ENCODE measurements around the gene OR2B2. TPM values are rescaled to one million over a fixed set of nuclear protein-coding genes. Genes with fewer than 3 reads are reported as not detected.
"Not testable (repeated sequence)": the region's sequence is repeated elsewhere in the genome, so short reads cannot be mapped to it uniquely, and the experiment has no call there.

Gene OR2B2
- not detected for total RNA-seq

DNA sequence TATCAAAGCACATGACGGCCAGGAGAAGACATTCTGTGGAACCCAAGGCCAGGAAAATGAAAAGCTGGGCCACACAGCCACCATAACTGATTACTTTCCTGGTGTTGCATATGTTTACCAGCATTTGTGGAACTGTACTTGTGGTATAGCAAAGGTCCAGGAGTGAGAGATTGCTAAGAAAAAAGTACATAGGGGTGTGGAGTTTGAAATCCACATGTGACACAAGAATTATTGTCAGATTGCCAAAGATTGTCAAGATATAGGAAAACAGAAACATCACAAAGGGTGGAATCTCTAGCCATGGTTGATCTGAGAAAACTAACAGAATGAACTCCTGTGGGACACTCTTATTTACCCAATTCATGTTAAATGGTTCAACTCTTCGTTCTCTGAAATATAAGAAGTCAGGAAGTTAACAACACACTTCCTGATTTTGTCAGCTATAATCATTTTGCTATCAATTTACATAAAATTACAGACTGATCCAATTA lies at the start of gene OR2B2:
OR2B2 (minus strand) TSS at position 441 of the 491 bp plus-strand sequence; CDS start at position 364, 77 bp downstream.
- no peak for DNase-seq

DNA sequence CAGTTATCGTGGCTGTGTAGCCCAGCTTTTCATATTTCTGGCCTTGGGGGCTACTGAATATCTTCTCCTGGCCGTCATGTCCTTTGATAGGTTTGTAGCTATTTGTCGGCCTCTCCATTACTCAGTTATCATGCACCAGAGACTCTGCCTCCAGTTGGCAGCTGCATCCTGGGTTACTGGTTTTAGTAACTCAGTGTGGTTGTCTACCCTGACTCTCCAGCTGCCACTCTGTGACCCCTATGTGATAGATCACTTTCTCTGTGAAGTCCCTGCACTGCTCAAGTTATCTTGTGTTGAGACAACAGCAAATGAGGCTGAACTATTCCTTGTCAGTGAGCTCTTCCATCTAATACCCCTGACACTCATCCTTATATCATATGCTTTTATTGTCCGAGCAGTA lies 45.3 kb upstream of the OR2B2 start:
- DNase-seq: no peak

DNA sequence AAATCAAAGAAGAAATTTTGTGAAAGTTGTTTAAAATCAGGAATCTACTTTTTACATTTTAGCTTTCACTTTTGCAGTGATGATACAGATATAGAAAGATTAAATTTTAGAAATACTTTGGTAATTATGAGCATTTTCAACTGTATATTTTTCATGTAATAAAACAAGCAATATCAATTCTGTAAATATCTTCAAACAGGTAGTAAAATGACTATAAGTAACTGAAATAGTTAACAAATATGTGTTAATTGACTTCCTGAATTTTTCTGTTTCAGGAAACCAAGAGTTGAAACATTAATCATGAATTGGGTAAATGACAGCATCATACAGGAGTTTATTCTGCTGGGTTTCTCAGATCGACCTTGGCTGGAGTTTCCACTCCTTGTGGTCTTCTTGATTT lies 44.7 kb upstream of the OR2B2 start, which contains the start of gene OR2B6:
OR2B6 (plus strand) TSS at position 301 of the 400 bp plus-strand sequence; CDS start at position 301, 0 bp downstream.
- no peak for DNase-seq

- no peak for DNase-seq
Observed at GRCh38 chr6:27951040-27951439, 38.8 kb upstream of the OR2B2 start.

DNA sequence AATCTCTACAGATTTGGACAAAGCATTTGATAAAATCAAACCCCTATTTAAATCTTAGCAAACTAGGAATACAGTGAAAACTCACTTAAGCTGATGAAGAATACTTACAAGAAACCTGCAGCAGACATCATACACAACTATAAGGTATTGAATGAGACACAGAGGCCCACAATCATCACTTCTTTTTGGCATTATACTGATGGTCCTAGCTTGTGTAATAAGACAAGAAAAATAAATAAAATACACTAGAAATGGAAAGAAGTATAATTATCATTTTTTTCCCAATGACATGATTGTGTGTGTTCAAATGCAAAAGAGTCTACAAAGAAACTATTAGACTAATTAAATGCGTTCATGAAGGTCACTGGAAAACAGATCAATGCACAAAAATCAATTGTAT lies 36.0 kb upstream of the OR2B2 start:
- no peak for DNase-seq

DNA sequence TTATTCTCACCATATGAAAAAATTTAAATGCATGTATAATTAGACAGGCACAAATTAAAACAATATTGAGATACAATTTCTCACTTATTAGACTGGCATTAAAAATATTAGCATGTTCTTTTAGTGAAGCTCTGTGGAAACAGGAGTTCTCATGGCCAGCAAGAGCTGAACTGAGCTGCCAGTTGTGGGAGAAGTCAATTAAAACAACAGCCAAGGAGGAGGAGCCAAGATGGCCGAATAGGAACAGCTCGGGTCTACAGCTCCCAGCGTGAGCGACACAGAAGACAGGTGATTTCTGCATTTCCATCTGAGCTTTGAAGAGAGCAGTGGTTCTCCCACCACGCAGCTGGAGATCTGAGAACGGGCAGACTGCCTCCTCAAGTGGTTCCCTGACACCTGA lies 30.9 kb upstream of the OR2B2 start:
- DNase-seq: not testable (repeated sequence)

GRCh38 chr6:27940766-27941165 lies 28.6 kb upstream of the OR2B2 start:
- no peak for DNase-seq

DNA sequence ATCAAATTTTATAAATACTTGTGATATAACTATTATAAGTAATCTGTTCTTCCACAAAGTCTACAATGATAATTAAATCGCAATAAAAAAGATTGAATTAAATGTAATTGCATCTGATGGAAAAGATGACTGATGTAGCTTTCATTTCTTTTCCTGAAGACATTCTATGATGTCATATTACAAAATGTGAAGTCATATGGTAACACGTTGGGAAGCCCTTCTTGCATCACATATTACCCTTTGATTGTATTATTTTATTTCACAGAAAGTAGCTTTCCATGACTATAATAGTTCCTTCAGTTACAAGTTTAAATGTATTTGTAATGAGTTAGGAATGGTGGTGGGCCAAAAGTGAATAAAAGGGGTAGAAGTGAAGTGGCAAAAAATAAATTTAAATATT lies 19.0 kb upstream of the OR2B2 start:
- DNase-seq: no peak

GRCh38 chr6:27929930-27930329 lies 17.7 kb upstream of the OR2B2 start:
- DNase-seq: not testable (repeated sequence)

DNA sequence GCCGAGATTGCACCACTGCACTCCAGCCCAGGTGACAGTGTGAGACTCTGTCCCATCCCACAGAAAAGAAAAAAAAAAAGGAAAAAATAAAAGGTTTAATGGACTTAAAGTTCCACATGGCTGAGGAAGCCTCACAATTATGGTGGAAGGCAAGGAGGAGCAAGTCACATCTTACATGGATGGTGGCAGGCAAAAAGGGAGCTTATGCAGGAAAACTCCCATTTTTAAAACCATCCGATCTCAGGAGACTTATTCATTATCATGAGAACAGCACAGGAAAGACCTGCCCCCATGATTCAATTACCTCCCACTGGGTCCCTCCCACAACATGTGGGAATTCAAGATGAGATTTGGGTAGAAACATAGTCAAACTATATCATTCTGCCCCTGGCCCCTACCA lies 15.8 kb upstream of the OR2B2 start:
- DNase-seq: not testable (repeated sequence)

- no peak for DNase-seq
Observed at GRCh38 chr6:27924179-27924578, 12.0 kb upstream of the OR2B2 start.

GRCh38 chr6:27922949-27923348 lies 10.8 kb upstream of the OR2B2 start:
- DNase-seq: no peak

DNA sequence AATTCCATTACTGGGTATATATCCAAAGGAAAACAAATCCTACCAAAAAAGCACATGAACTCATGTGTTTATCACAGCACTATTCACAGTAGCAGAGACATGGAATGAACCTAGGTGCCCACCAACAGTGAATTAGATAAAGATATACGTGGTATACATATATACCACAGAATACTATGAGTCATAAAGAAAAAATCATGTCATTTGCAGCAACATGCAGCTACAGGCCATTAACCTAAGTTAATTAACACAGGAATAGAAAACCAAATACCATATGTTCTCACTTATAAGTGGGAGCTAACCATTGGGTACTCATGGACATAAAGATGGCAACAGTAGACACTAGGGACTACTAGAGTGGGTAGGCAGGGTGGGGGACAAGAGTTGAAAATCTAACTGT lies 4.2 kb downstream of the OR2B2 start:
- no peak for DNase-seq

DNA sequence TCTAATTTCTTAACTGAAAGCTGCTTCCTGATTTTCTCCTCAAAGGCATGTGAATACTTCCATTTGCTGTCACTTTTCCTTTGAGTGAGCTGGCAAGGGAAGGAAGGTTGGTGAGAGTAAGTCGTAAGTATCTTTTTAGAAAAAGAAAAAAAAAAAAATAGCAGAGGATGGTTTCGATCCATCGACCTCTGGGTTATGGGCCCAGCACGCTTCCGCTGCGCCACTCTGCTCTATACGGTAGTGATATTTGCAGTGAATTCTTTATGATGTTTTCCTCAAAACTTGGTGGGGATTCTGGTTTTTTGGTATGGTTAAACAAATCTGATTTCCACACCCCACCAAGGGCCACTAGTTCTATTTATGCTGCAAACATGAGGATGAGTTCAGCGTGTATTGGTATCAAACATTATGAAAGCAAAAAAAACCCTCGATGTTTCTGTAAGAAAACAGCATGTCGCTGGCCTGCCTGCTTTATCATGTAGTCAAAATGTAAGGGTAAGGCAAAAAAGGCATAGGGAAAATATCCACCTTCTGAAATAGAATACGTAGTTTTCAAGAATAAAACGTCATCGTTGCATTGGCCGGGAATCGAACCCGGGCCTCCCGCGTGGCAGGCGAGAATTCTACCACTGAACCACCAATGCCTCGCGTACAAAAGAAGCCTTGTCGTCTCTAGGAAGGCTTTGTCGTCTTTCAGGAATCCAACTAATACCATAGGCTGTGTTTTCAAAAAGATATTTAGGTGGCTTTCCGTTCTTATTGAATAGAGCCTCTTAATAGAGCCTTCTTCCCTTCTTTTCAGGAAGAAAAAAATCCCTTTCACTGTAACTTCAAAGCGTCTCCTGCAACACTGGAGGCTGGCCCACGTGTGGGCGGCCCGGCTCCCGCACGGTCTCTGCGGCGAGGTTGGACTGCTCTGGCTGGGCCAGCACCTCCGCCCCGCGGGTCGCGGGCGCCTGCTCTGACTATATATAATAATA lies 9.6 kb downstream of the OR2B2 start:
- peak; percentile 84 for DNase-seq

DNA sequence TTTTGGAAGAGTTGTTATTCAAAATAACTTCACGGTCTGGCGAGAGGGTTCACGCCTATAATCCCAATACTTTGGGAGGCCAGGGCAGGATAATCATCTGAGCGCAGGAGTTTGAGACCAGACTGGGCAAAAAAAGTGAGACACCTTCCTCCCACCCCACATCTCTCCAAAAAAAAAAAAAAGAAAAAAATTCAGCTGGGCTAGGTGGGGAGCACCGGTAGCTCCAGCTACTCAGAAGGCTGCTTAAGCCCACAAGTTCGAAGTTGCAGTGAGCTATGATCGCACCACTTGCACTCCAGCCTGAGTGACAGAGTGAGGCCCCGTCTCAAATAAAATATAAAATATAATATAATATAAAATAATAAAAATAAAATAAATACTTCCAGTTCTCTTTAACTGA lies 10.4 kb downstream of the OR2B2 start:
- DNase-seq: no peak

GRCh38 chr6:27900197-27900596 lies 12.0 kb downstream of the OR2B2 start:
- DNase-seq: not testable (repeated sequence)

- no peak for DNase-seq
Observed at GRCh38 chr6:27899543-27899942, 12.7 kb downstream of the OR2B2 start.

GRCh38 chr6:27897580-27898206 lies 14.5 kb downstream of the OR2B2 start:
- DNase-seq: no peak

GRCh38 chr6:27896398-27896796 lies 15.8 kb downstream of the OR2B2 start:
- DNase-seq: no peak

DNA sequence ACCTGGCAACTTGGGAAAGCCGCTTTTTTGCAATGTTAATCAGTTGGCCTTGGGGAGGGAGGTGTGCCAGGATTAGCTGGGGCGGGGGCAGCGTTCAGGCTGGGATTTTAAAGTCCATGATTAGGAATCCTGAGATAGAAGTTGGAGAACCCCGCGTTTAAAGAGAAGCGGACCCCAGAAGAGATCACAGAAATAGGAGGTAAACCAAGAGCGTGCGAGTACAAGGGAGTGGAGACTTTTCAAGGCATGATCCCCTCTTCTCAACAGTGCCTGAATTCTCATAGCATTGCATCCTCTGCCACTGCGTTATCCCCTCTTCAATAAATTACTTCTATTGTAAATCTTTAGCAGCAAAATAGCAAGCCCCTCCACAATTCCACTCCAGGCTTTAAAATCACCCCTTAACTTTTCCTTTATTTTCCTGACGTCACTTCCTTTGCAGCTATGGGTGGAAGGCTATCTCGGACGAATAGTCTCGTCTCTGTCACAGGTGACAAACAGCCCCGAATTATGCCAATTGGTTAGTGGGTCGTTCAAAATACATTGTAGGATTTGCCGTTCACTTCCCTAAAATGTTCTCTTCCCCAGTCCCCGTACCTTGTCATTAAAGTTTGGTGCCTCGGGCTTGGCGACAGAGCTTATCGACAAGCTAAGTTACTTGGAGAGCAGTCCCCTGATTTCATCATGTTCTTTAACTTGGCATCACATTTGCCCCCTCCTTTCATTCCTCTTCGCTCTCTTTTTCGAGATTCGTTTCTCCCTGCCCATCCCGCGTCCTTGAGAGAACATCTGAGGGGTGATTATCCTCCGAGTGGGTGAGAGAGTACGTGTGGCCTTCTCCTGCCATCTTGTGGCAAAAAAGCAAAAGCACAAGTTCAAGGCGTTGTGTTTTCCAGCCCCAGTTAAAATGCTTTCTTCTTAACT lies 17.1 kb downstream of the OR2B2 start:
- peak; percentile 54 for DNase-seq

GRCh38 chr6:27893836-27894807 lies 18.1 kb downstream of the OR2B2 start:
- DNase-seq: peak; percentile 63

All from effector CD4-positive, alpha-beta T cell (primary cell).